Stomach (tissue), 9 donors: ENCODE measurements around the gene FOSB. TPM values are rescaled to one million over a fixed set of nuclear protein-coding genes. Genes with fewer than 3 reads are reported as not detected.

ENCODE experiments used
- DNase-seq, 2 donors: peaks; one replicate each; pipeline versions ENCODE4 v3.0.0 to v3.0.0-alpha.2; 2013 to 2019
- H3K27ac ChIP-seq, 5 donors: fragments of 200-600 bp in 4 of 5; sonication (generic) in 4 of 5; one replicate each; pipeline ENCODE4 v1.5.1; 2013 to 2019; ENCODE audit warnings: mild to moderate bottlenecking in 1 of 5, moderate library complexity in 1 of 5
- H3K27me3 ChIP-seq, 3 donors: fragments of 200-600 bp; sonication (generic); one replicate each; pipeline ENCODE4 v1.5.1; 2017 to 2019; ENCODE audit warnings: mixed run types in 1 of 3
- H3K36me3 ChIP-seq, 4 donors: fragments of 200-600 bp; sonication (generic); 1 replicate in 3 of 4; 2 replicates in 1 of 4; pipeline ENCODE4 v1.5.1; 2016 to 2019
- H3K4me1 ChIP-seq, 4 donors: fragments of 200-600 bp; sonication (generic); one replicate each; pipeline ENCODE4 v1.5.1; 2016 to 2019
- H3K4me3 ChIP-seq, 4 donors: fragments of 200-600 bp; sonication (generic) in 3 of 4; one replicate each; pipeline ENCODE4 v1.5.1; 2016 to 2019; ENCODE audit warnings: mild to moderate bottlenecking in 1 of 4
- H3K9me3 ChIP-seq, 4 donors: fragments of 200-600 bp; sonication (generic); one replicate each; pipeline ENCODE4 v1.5.1; 2016 to 2019
- CTCF ChIP-seq, 7 experiments: fragments of 450-650 bp in 4 of 7; fragments of 200-600 bp in 3 of 7; sonication (generic) in 3 of 7; IDR thresholded peaks; one replicate each; pipeline ENCODE4 v1.5.1; 2016 to 2019; ENCODE audit warnings: antibody characterized with exemption in 7 of 7, control low read depth in 2 of 7, mild to moderate bottlenecking in 1 of 7
- EP300 ChIP-seq: sonication (generic); formaldehyde crosslinking; IDR thresholded peaks from one replicate; pipeline ENCODE4 v1.6.1; 2017; ENCODE audit warnings: antibody characterized with exemption
- POLR2A ChIP-seq, 4 donors: fragments of 450-650 bp; IDR thresholded peaks; one replicate each; pipeline ENCODE4 v1.6.1; 2016; ENCODE audit warnings: antibody characterized with exemption in 4 of 4, control low read depth in 2 of 4, mild to moderate bottlenecking in 1 of 4, moderate library complexity in 1 of 4
- POLR2AphosphoS5 ChIP-seq, 3 donors: sonication (generic); formaldehyde crosslinking; IDR thresholded peaks; one replicate each; pipeline ENCODE4 v1.6.1; 2016; ENCODE audit warnings: antibody characterized with exemption in 3 of 3
- WGBS, 5 donors: extraction: QIAGEN DNeasy Blood & Tissue Kit in 3 of 5; methylation state at CpG; one replicate each; pipeline versions ENCODE4 v1.1.5 to v1.1.7; 2013 to 2018; 5-methylcytosine and 5-hydroxymethylcytosine counted together
- intact Hi-C: fragments of 100-400 bp; cut with DNase I; formaldehyde crosslinking; loops from one replicate; pipeline ENCODE4 v1.15.1; 2023; ENCODE audit warnings: low total_unique reads
- polyA plus RNA-seq, 3 donors: library from polyadenylated mRNA; stranded (reverse); fragments of 200-250 nt; gene quantifications; one replicate each; pipeline ENCODE4 v1.2.3, GENCODE V29; 2013
- total RNA-seq, 5 donors: library from RNA; depleted of rRNA; stranded (reverse); fragments of >200 nt; gene quantifications; one replicate each; pipeline versions ENCODE4 v1.1.0 to v1.2.3, GENCODE V29; 2014 to 2016
- donor health status: healthy with polysubstance abuse.
- donor health status: Bipolar disorder and iron deficiency.
- donor health status: healthy.

FOSB gene
- total and polyA plus RNA-seq, 8 donors: 1.2 to 76.8 (median 9.0) TPM

GRCh38 chr19:45503909-45504308 is 36.1 kb downstream of the FOSB start:
- intact Hi-C loops: no loop called here
- no peak for DNase-seq
- Histone ChIP-seq H3K36me3 (no peaks in the 10 kb centered on the region), H3K27ac (no peak overlapping the region), H3K9me3 (no peaks in the 10 kb centered on the region), H3K4me1 (peaks cover 16 to 38% (median 23%) of the 10 kb centered on the region in 4 donors), H3K27me3 (peaks cover 0 to 11% (median 2%) of the 10 kb centered on the region in 3 donors), H3K4me3 (no peak overlapping the region)
- 80 to 89% (median 87%) methylated on average over 9 of the region's 9 CpGs for WGBS, 5 donors
- TF ChIP-seq POLR2AphosphoS5 (IDR thresholded peaks at IDR 0.05) (no peak), CTCF (IDR thresholded peaks at IDR 0.05) (no peak), POLR2A (IDR thresholded peaks at IDR 0.05) (no peak), EP300 (no peak)

GRCh38 chr19:45505151-45505995 is 37.6 kb downstream of the FOSB start:
- H3K27ac ChIP-seq: peak overlapping the region; percentile 37 to 97 (median 96)
- intact Hi-C loops: no loop called here
- no peaks in the 10 kb centered on the region for H3K36me3 ChIP-seq
- H3K4me1 ChIP-seq: peaks cover 19 to 35% (median 25%) of the 10 kb centered on the region in 4 donors
- DNase-seq: no peak
- no peak overlapping the region for H3K4me3 ChIP-seq
- H3K27me3 ChIP-seq: no peaks in the 10 kb centered on the region
- WGBS, 5 donors: 74 to 80% (median 79%) methylated on average over 8 of the region's 8 CpGs
- no peaks in the 10 kb centered on the region for H3K9me3 ChIP-seq
- no peak for TF ChIP-seq EP300
- TF ChIP-seq POLR2A (IDR thresholded peaks at IDR 0.05): no peak
- TF ChIP-seq CTCF (IDR thresholded peaks at IDR 0.05): no peak
- TF ChIP-seq POLR2AphosphoS5 (IDR thresholded peaks at IDR 0.05): no peak

- H3K9me3 ChIP-seq: no peaks in the 10 kb centered on the region
- peaks cover 24 to 35% (median 31%) of the 10 kb centered on the region in 4 donors for H3K4me1 ChIP-seq
- intact Hi-C loops: no loop called here
- 52 to 75% (median 62%) methylated on average over 5 of the region's 5 CpGs for WGBS, 5 donors
- no peak for DNase-seq
- no peaks in the 10 kb centered on the region for H3K27me3 ChIP-seq
- H3K4me3 ChIP-seq: peak overlapping the region; percentile 88 to 98 (median 92)
- TF ChIP-seq POLR2A (IDR thresholded peaks at IDR 0.05) (no peak), EP300 (no peak), CTCF (IDR thresholded peaks at IDR 0.05) (no peak), POLR2AphosphoS5 (IDR thresholded peaks at IDR 0.05) (no peak)
- peaks cover 0 to under 1% (median 0%) of the 10 kb centered on the region in 4 donors for H3K36me3 ChIP-seq
- peak overlapping the region; percentile 91 to 97 (median 96) for H3K27ac ChIP-seq
Observed at GRCh38 chr19:45505996-45506245, 38.1 kb downstream of the FOSB start.

GRCh38 chr19:45506246-45506988 is 38.6 kb downstream of the FOSB start:
- peak in 4 of 7 experiments; percentile 15 to 56 (median 34) for TF ChIP-seq CTCF (IDR thresholded peaks at IDR 0.05)
- peak in 1 of 4 donors; percentile 78 for TF ChIP-seq POLR2A (IDR thresholded peaks at IDR 0.05)
- TF ChIP-seq EP300: no peak
- TF ChIP-seq POLR2AphosphoS5 (IDR thresholded peaks at IDR 0.05): peak; percentile 14 to 83 (median 75)
- WGBS, 5 donors: 0 to 3% (median 1%) methylated on average over 32 to 47 of the region's 47 CpGs
- intact Hi-C loops: no loop called here
- Histone ChIP-seq H3K27me3 (no peaks in the 10 kb centered on the region), H3K4me1 (peaks cover 29 to 40% (median 36%) of the 10 kb centered on the region in 4 donors), H3K27ac (peak overlapping the region; percentile 91 to 97 (median 96)), H3K9me3 (no peaks in the 10 kb centered on the region), H3K36me3 (peaks cover 0 to 5% (median 0%) of the 10 kb centered on the region in 4 donors), H3K4me3 (peak overlapping the region; percentile 88 to 98 (median 92))
- DNase-seq: peak; percentile 97 to 98
